Pancreas (tissue), 10 donors: ENCODE measurements around the gene RRM2. TPM values are rescaled to one million over a fixed set of nuclear protein-coding genes. Genes with fewer than 3 reads are reported as not detected.
"Not testable (repeated sequence)": the region's sequence is repeated elsewhere in the genome, so short reads cannot be mapped to it uniquely, and the experiment has no call there.

Source experiments
- ATAC-seq, 4 donors: fragments of 200-7000 bp; cut with Tn5 transposase; one replicate each; pipeline versions ENCODE4 v1.8.0 to v1.9.1; 2020; ENCODE audit warnings: mild to moderate bottlenecking in 4 of 4, moderate library complexity in 4 of 4
- DNase-seq, 6 donors: peaks; one replicate each; pipeline ENCODE4 v3.0.0-alpha.2; 2020
- FAIRE-seq: peaks from 2 replicates; lab custom pipeline; 2012; peaks lifted over from hg19 to GRCh38; lab: Jason Lieb, UNC
- H3K27ac ChIP-seq, 4 donors: fragments of 200-600 bp; sonication (generic); 1 replicate in 3 of 4; 2 replicates in 1 of 4; pipeline versions ENCODE4 v1.5.0 to v1.8.0; 2020
- H3K27me3 ChIP-seq, 4 donors: fragments of 200-600 bp; one replicate each; pipeline ENCODE4 v1.8.0; 2021
- H3K36me3 ChIP-seq, 3 donors: fragments of 200-600 bp; sonication (generic) in 1 of 3; one replicate each; pipeline versions ENCODE4 v1.5.0 to v1.8.0; 2020 to 2021
- H3K4me1 ChIP-seq, 3 donors: fragments of 200-600 bp; one replicate each; pipeline ENCODE4 v1.8.0; 2021
- H3K4me3 ChIP-seq, 4 donors: fragments of 200-600 bp; sonication (generic) in 2 of 4; one replicate each; pipeline versions ENCODE4 v1.5.0 to v1.8.0; 2020 to 2021
- H3K9me3 ChIP-seq, 4 donors: fragments of 200-600 bp; one replicate each; pipeline ENCODE4 v1.8.0; 2021
- CTCF ChIP-seq, 4 donors: fragments of 200-600 bp; sonication (generic) in 3 of 4; IDR thresholded peaks; one replicate each; pipeline versions ENCODE4 v1.5.0 to v1.8.0; 2021; ENCODE audit warnings: antibody characterized with exemption in 4 of 4
- whole genome bisulfite sequencing, 2 donors: extraction: QIAGEN DNeasy Blood & Tissue Kit; methylation state at CpG; one replicate each; pipeline ENCODE4 v1.1.7; 2013; 5-methylcytosine and 5-hydroxymethylcytosine counted together
- intact Hi-C, 3 donors: fragments of 100-400 bp; cut with DNase I; formaldehyde crosslinking; loops; one replicate each; pipeline versions ENCODE4 v1.11.1 to v1.14.2; 2022
- polyA plus RNA-seq, 2 donors: library from polyadenylated mRNA; stranded (reverse); fragments of 200-250 nt; gene quantifications; one replicate each; pipeline ENCODE4 v1.2.3, GENCODE V29; 2013
- total RNA-seq, 6 donors: library from RNA; stranded (reverse); fragmentation: NEBNext Ultra II Directional in 4 of 6; extraction: Animal tissue kit (Norgen Biotek cat#: 25700) in 4 of 6; gene quantifications; one replicate each; pipeline versions ENCODE4 v1.2.1 to v1.2.4, GENCODE V29; 2021 to 2023
- donor health status: healthy with polysubstance abuse.
- donor health status: DM: no; HTN: no; CAD: no; lungs with moderate emphysema.
- donor health status: DM: no; HTN: no; CAD: no.
- donor health status: control.
- donor health status: control.
- donor health status: Bipolar disorder and iron deficiency.
- donor health status: DM: yes; HTN: yes; CAD: no.
- donor health status: DM: no; HTN: no; CAD: no.
- donor health status: DM: no; HTN: no; CAD: no.
- donor health status: DM: yes; HTN: yes; CAD: no.

The RRM2 gene
- total and polyA plus RNA-seq, 8 donors: 0.16 to 3.0 (median 1.3) TPM

GRCh38 chr2:10142640-10142965, 20.1 kb downstream of the RRM2 start:
- no peak for ATAC-seq

GRCh38 chr2:10144771-10145518, 22.4 kb downstream of the RRM2 start:
- DNase-seq: no peak

More at GRCh38 chr2:10142640-10142965, 20.1 kb downstream of the RRM2 start:
- 77% methylated on average over 11 of the region's 11 CpGs for WGBS, 2 donors
- H3K4me3 ChIP-seq: no peak overlapping the region
- H3K27me3 ChIP-seq: no peaks in the 10 kb centered on the region
- no peak for DNase-seq
- no peak for FAIRE-seq
- no peaks in the 10 kb centered on the region for H3K9me3 ChIP-seq
- H3K36me3 ChIP-seq: no peaks in the 10 kb centered on the region
- intact Hi-C loops: loop anchor here in 1 of 3 donors (5.0 kb wide), 1 partner anchor 295 kb away; no protein-coding TSS in a partner anchor
- no peaks in the 10 kb centered on the region for H3K4me1 ChIP-seq
- no peak overlapping the region for H3K27ac ChIP-seq
- TF ChIP-seq CTCF (IDR thresholded peaks at IDR 0.05): peak in 1 of 4 donors; percentile 5

GRCh38 chr2:10145519-10146357, 23.2 kb downstream of the RRM2 start:
- FAIRE-seq: no peak
- H3K27ac ChIP-seq: no peak overlapping the region

More at GRCh38 chr2:10144771-10145518, 22.4 kb downstream of the RRM2 start:
- intact Hi-C loops: loop anchor here in 1 of 3 donors (5.0 kb wide), 1 partner anchor 292 kb away; no protein-coding TSS in a partner anchor
- H3K9me3 ChIP-seq: no peaks in the 10 kb centered on the region
- H3K27me3 ChIP-seq: no peaks in the 10 kb centered on the region
- 91 to 96% methylated on average over 16 of the region's 16 CpGs for WGBS, 2 donors
- FAIRE-seq (no peak), ATAC-seq (no peak)
- H3K27ac ChIP-seq: no peak overlapping the region
- H3K36me3 ChIP-seq: no peaks in the 10 kb centered on the region
- no peaks in the 10 kb centered on the region for H3K4me1 ChIP-seq
- H3K4me3 ChIP-seq: no peak overlapping the region
- no peak for TF ChIP-seq CTCF (IDR thresholded peaks at IDR 0.05)

DNA sequence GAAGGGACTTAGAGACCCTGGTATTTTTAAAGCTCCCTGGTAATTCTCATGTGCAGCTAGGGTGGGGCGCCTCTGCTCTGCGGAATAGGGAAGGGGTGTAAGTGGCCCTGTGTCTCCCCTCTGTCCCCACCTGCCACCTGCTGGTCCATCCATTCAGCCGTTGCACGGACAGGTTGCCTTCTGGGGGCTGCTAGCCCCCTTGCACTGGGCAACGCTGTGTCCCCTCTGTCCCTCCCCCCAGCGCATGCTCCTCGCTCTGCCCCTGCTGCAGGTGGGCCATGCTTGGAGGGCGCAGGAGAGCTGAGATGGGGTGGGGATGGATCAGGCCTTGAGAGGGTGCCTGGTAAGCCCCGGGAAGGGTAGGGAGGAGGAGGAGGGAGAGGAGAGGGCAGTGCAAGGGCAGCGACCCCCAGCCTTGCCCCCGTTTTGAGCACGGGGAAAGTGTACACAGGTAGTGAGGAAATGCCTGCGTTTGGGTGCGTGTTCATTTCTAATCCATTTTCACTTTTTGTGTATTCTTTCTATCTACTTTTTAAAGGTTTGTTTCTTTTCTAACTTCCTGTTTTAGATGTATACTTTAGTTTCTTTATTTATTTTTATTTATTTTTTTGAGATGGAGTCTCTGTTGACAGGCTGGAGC, 23.9 kb downstream of the RRM2 start:
- intact Hi-C loops: no loop called here
- no peak overlapping the region for H3K27ac ChIP-seq
- no peaks in the 10 kb centered on the region for H3K27me3 ChIP-seq
- no peaks in the 10 kb centered on the region for H3K4me1 ChIP-seq
- TF ChIP-seq CTCF (IDR thresholded peaks at IDR 0.05): no peak
- no peak overlapping the region for H3K4me3 ChIP-seq
- peak in 1 of 6 donors; percentile 30 for DNase-seq
- H3K9me3 ChIP-seq: no peaks in the 10 kb centered on the region
- ATAC-seq: no peak
- H3K36me3 ChIP-seq: no peaks in the 10 kb centered on the region
- FAIRE-seq: no peak
- whole genome bisulfite sequencing, 2 donors: 90 to 92% methylated on average over 14 of the region's 14 CpGs

More at GRCh38 chr2:10145519-10146357, 23.2 kb downstream of the RRM2 start:
- WGBS, 2 donors: 82 to 88% methylated on average over 13 of the region's 13 CpGs
- intact Hi-C loops: no loop called here
- H3K36me3 ChIP-seq: no peaks in the 10 kb centered on the region
- TF ChIP-seq CTCF (IDR thresholded peaks at IDR 0.05): no peak
- H3K4me3 ChIP-seq: no peak overlapping the region
- H3K4me1 ChIP-seq: no peaks in the 10 kb centered on the region
- no peaks in the 10 kb centered on the region for H3K27me3 ChIP-seq
- H3K9me3 ChIP-seq: no peaks in the 10 kb centered on the region
- DNase-seq: peak in 1 of 6 donors; percentile 11
- ATAC-seq: no peak

- FAIRE-seq, H3K4me3 ChIP-seq, ATAC-seq, H3K27ac ChIP-seq, H3K36me3 ChIP-seq, H3K4me1 ChIP-seq, H3K27me3 ChIP-seq, H3K9me3 ChIP-seq, intact Hi-C loops: not testable (repeated sequence)
- peak in 1 of 6 donors; percentile 16 for DNase-seq
- WGBS, 2 donors: 88 to 89% methylated on average over 15 of the region's 15 CpGs
Measured at GRCh38 chr2:10147050-10147660, 24.6 kb downstream of the RRM2 start.
